B cell (primary cell): ENCODE data around the gene MTCL1. TPM values are rescaled to one million over a fixed set of nuclear protein-coding genes. Genes with fewer than 3 reads are reported as not detected.

ENCODE experiments used
- ATAC-seq: fragments of 200-7000 bp; cut with Tn5 transposase; one replicate; pipeline ENCODE4 v1.10.0; 2021; ENCODE audit warnings: low read depth, mild to moderate bottlenecking, moderate number of reproducible peaks, moderate library complexity
- CTCF ChIA-PET: fragments of 350-600 bp; sonication (Branson Sonifier 250); formaldehyde crosslinking; loops from one replicate; lab custom pipeline; 2021; ENCODE audit warnings: antibody characterized with exemption, inconsistent platforms; lab: Charles Lee
- POLR2A ChIA-PET: fragments of 350-600 bp; sonication (Branson Sonifier 250); formaldehyde crosslinking; loops from one replicate; lab custom pipeline; 2021; ENCODE audit warnings: antibody characterized with exemption; lab: Charles Lee
- DNase-seq: peaks from one replicate; pipeline ENCODE4 v3.0.0; 2013
- H2AFZ ChIP-seq: 2 replicates; pipeline ENCODE4 v1.6.1; 2012; ENCODE audit warnings: mild to moderate bottlenecking, low read depth, low read length; ENCODE audit not compliant: insufficient read depth, poor library complexity, severe bottlenecking
- H3K27ac ChIP-seq, 2 donors: 1 replicate in 1 of 2; 2 replicates in 1 of 2; pipeline ENCODE4 v1.5.1; 2012 to 2013; ENCODE audit warnings: low read length in 2 of 2, mild to moderate bottlenecking in 2 of 2, moderate library complexity in 1 of 2
- H3K27me3 ChIP-seq, 4 experiments: fragments of 200-600 bp in 1 of 4; sonication (generic) in 1 of 4; replicated peaks in 1 of 4; 1 replicate in 2 of 4; 2 replicates in 2 of 4; pipeline versions ENCODE4 v1.6.1 to v1.7.0; 2013 to 2016; ENCODE audit warnings: low read length in 3 of 4, mild to moderate bottlenecking in 2 of 4, mixed read lengths in 1 of 4, moderate library complexity in 1 of 4; ENCODE audit not compliant: insufficient read depth in 4 of 4, control insufficient read depth in 3 of 4; ENCODE audit errors: control extremely low read depth in 1 of 4
- H3K36me3 ChIP-seq, 2 experiments: replicated peaks in 1 of 2; 1 replicate in 1 of 2; 2 replicates in 1 of 2; pipeline versions ENCODE4 v1.6.1 to v1.7.1; 2013; ENCODE audit warnings: low read length in 1 of 2; ENCODE audit not compliant: insufficient read depth in 2 of 2, control insufficient read depth in 1 of 2; ENCODE audit errors: control extremely low read depth in 1 of 2, extremely low read depth in 1 of 2
- H3K4me1 ChIP-seq, 2 donors: fragments of 200-600 bp in 1 of 2; sonication (generic) in 1 of 2; 1 replicate in 1 of 2; 2 replicates in 1 of 2; pipeline versions ENCODE4 v1.5.1 to v1.6.1; 2013 to 2017; ENCODE audit warnings: low read length in 2 of 2; ENCODE audit not compliant: control insufficient read depth in 2 of 2, insufficient read depth in 2 of 2
- H3K4me2 ChIP-seq: replicated peaks from 2 replicates; pipeline ENCODE3; 2012; ENCODE audit warnings: mild to moderate bottlenecking, low read depth, low read length; ENCODE audit not compliant: poor library complexity, severe bottlenecking
- H3K4me3 ChIP-seq, 5 experiments: fragments of 200-600 bp in 1 of 5; sonication (generic) in 1 of 5; 1 replicate in 3 of 5; 2 replicates in 2 of 5; pipeline versions ENCODE4 v1.5.1 to v1.7.0; 2011 to 2016; ENCODE audit warnings: low read length in 4 of 5, mild to moderate bottlenecking in 4 of 5, low read depth in 2 of 5, control low read depth in 1 of 5, moderate library complexity in 1 of 5; ENCODE audit not compliant: insufficient read depth in 1 of 5; ENCODE audit errors: control extremely low read depth in 1 of 5, extremely low read depth in 1 of 5
- H3K79me2 ChIP-seq: fragments of 200-600 bp; sonication (generic); one replicate; pipeline ENCODE4 v1.6.0; 2016; ENCODE audit warnings: low read length; ENCODE audit not compliant: control insufficient read depth, insufficient read depth
- H3K9ac ChIP-seq: fragments of 200-600 bp; sonication (generic); 2 replicates; pipeline ENCODE4 v1.6.1; 2017; ENCODE audit warnings: mild to moderate bottlenecking, low read length, moderate library complexity
- H3K9me3 ChIP-seq, 3 donors: one replicate each; pipeline versions ENCODE4 v1.6.1 to v1.7.1; 2013; ENCODE audit warnings: low read length in 2 of 3; ENCODE audit not compliant: control insufficient read depth in 2 of 3, insufficient read depth in 1 of 3; ENCODE audit errors: control extremely low read depth in 1 of 3
- H4K20me1 ChIP-seq: 2 replicates; pipeline ENCODE4 v1.6.0; 2012; ENCODE audit warnings: mild to moderate bottlenecking, low read length; ENCODE audit not compliant: insufficient read depth, control insufficient read depth, poor library complexity, severe bottlenecking
- H3K27ac Mint-ChIP-seq: one replicate; pipeline ENCODE4 v1.8.0; 2021; ENCODE audit warnings: mixed read lengths
- H3K27me3 Mint-ChIP-seq: one replicate; pipeline ENCODE4 v1.8.0; 2021; ENCODE audit warnings: mixed read lengths
- H3K4me1 Mint-ChIP-seq: one replicate; pipeline ENCODE4 v1.8.0; 2021; ENCODE audit warnings: mixed read lengths
- H3K4me3 Mint-ChIP-seq: one replicate; pipeline ENCODE4 v1.8.0; 2021; ENCODE audit warnings: mixed read lengths
- H3K9me3 Mint-ChIP-seq: one replicate; pipeline ENCODE4 v1.8.0; 2022; ENCODE audit warnings: mixed read lengths; ENCODE audit not compliant: insufficient read depth
- EZH2 ChIP-seq: IDR thresholded peaks from 2 replicates; pipeline ENCODE4 v1.6.1; 2012; ENCODE audit warnings: borderline replicate concordance, low read depth, mild to moderate bottlenecking, moderate library complexity, low read length; ENCODE audit not compliant: insufficient read depth, poor library complexity, severe bottlenecking
- WGBS: methylation state at CpG from one replicate; pipeline ENCODE4 v1.1.5; 2013; ENCODE audit warnings: missing lambda C conversion rate; ENCODE audit not compliant: insufficient coverage; 5-methylcytosine and 5-hydroxymethylcytosine counted together
- intact Hi-C: fragments of 100-400 bp; cut with micrococcal nuclease; formaldehyde crosslinking; loops from one replicate; pipeline ENCODE4 v1.10.0; 2022
- polyA plus RNA-seq: library from polyadenylated mRNA; depleted of rRNA; stranded (reverse); fragments of >200 nt; gene quantifications from 2 replicates; pipeline ENCODE4 v1.2.3, GENCODE V29; 2012
- total RNA-seq, 2 donors: library from RNA; stranded (reverse); fragments of 120-200 nt in 1 of 2; gene quantifications; 1 replicate in 1 of 2; 2 replicates in 1 of 2; pipeline versions ENCODE4 v1.2.3 to v1.2.4, GENCODE V29; 2013 to 2022
- TF ChIP-seq, protein P1 (sequence below): fragments of 200-600 bp; IDR thresholded peaks from one replicate; pipeline ENCODE4 v1.8.0; 2022; ENCODE audit warnings: antibody characterized with exemption, mild to moderate bottlenecking

MTCL1 gene
- total and polyA plus RNA-seq, 2 donors (not counting 1 experiment from before 2014, with no cell fraction given), result 2.7 to 5.8 TPM

DNA sequence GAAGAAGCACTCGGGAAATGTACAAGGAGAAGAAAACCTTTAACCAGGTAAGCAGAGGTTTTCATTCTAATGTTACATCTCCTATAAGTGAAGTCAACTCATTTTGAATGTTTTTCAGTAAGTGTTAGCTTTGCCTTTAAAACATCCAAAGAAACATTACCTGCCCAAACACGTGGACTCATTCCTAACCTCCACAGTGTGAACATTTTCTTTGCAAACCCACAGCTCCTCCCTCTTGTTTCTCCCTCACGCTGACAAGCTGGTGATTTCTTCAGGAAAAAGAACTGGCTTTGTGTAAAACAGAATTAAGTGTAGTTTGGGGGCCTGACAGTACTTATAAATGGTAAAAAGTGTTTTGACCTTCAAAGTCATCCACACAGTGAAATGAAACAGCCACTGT is 72.5 kb downstream of the MTCL1 start:
- Histone ChIP-seq H3K27me3 (no peaks in the 10 kb centered on the region), H3K4me2 (no peak overlapping the region), H3K9ac (no peak overlapping the region), H3K4me1 (no peaks in the 10 kb centered on the region), H3K36me3 (no peaks in the 10 kb centered on the region), H3K27ac (no peak overlapping the region), H3K79me2 (no peaks in the 10 kb centered on the region), H3K9me3 (peaks cover 0 to 5% (median 0%) of the 10 kb centered on the region in 3 donors), H4K20me1 (no peaks in the 10 kb centered on the region), H2AFZ (no peak overlapping the region), H3K4me3 (no peak overlapping the region)
- ChIA-PET CTCF (interaction anchor here (1.0 to 1.4 kb wide), 2 partner anchors 9 to 210 kb away, joined by 3 to 4 read pairs; no protein-coding TSS in a partner anchor), POLR2A (no interaction called here)
- ATAC-seq, result no peak
- intact Hi-C loops, result no loop called here
- H3K27me3 Mint-ChIP-seq, result no peaks in the 10 kb centered on the region
- no peak overlapping the region for H3K27ac Mint-ChIP-seq
- TF ChIP-seq, protein P1, sequence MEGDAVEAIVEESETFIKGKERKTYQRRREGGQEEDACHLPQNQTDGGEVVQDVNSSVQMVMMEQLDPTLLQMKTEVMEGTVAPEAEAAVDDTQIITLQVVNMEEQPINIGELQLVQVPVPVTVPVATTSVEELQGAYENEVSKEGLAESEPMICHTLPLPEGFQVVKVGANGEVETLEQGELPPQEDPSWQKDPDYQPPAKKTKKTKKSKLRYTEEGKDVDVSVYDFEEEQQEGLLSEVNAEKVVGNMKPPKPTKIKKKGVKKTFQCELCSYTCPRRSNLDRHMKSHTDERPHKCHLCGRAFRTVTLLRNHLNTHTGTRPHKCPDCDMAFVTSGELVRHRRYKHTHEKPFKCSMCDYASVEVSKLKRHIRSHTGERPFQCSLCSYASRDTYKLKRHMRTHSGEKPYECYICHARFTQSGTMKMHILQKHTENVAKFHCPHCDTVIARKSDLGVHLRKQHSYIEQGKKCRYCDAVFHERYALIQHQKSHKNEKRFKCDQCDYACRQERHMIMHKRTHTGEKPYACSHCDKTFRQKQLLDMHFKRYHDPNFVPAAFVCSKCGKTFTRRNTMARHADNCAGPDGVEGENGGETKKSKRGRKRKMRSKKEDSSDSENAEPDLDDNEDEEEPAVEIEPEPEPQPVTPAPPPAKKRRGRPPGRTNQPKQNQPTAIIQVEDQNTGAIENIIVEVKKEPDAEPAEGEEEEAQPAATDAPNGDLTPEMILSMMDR, result no peak
- no peak for TF ChIP-seq EZH2
- WGBS, result no CpG with 5 or more reads among the region's 3 CpGs
- H3K4me1 Mint-ChIP-seq, result no peaks in the 10 kb centered on the region
- H3K4me3 Mint-ChIP-seq, result no peak overlapping the region
- no peak for DNase-seq
- H3K9me3 Mint-ChIP-seq, result no peaks in the 10 kb centered on the region

DNA sequence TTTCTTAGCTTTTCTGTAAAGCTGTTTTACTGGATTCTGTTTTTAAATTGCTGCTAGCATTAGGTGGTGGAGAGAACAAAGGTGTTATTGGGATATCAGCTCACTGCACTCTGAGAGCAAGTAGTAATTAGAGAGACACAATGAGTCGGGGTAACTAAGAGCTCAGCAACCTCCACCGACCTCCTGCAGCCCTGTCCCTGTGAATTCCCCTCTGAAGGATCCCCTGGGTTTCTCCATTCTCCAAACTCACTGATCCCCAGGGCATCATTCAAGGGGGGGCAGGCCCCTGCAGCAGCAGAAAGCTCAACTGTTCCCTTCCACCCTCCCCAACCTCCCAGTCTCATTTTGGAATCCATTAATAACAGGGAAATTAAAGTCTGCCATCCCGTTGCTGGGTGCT is 73.0 kb downstream of the MTCL1 start:
- WGBS, result 92% methylated on average over 2 of the region's 3 CpGs
- CTCF ChIA-PET, result interaction anchor here (1.0 to 1.4 kb wide), 3 partner anchors 9 to 209 kb away, joined by 3 to 4 read pairs (median 3); no protein-coding TSS in a partner anchor
- no peak for TF ChIP-seq EZH2
- TF ChIP-seq, protein P1, result no peak

More for the DNA sequence above, 73.0 kb downstream of the MTCL1 start:
- DNase-seq (no peak), ATAC-seq (no peak)
- H3K27me3 Mint-ChIP-seq, result no peaks in the 10 kb centered on the region
- Histone ChIP-seq H4K20me1 (no peaks in the 10 kb centered on the region), H3K27me3 (no peaks in the 10 kb centered on the region), H3K79me2 (no peaks in the 10 kb centered on the region), H3K9ac (no peak overlapping the region), H3K4me2 (no peak overlapping the region), H3K4me3 (no peak overlapping the region), H3K27ac (no peak overlapping the region), H2AFZ (no peak overlapping the region), H3K4me1 (no peaks in the 10 kb centered on the region), H3K36me3 (no peaks in the 10 kb centered on the region), H3K9me3 (peaks cover 0 to 5% (median 0%) of the 10 kb centered on the region in 3 donors)
- no peak overlapping the region for H3K4me3 Mint-ChIP-seq
- no peak overlapping the region for H3K27ac Mint-ChIP-seq
- intact Hi-C loops, result no loop called here
- H3K4me1 Mint-ChIP-seq, result no peaks in the 10 kb centered on the region
- no peaks in the 10 kb centered on the region for H3K9me3 Mint-ChIP-seq
- POLR2A ChIA-PET, result no interaction called here
